NB4 (cell line): ENCODE data around the gene ATOH8.

Source experiments
- CTCF ChIP-seq: IDR thresholded peaks from one replicate; pipeline ENCODE4 v1.5.1; 2012; ENCODE audit warnings: low read depth, low read length
- MAX ChIP-seq: IDR thresholded peaks from 2 replicates; pipeline ENCODE4 v1.6.1; 2011; ENCODE audit warnings: low read depth, low read length
- POLR2A ChIP-seq: IDR thresholded peaks from 2 replicates; pipeline ENCODE4 v1.6.1; 2011; ENCODE audit warnings: mild to moderate bottlenecking; ENCODE audit not compliant: insufficient read length; ENCODE audit errors: extremely low read depth

- no peak for TF ChIP-seq CTCF
- TF ChIP-seq MAX = no peak
- TF ChIP-seq POLR2A = no peak
Observed at GRCh38 chr2:85757860-85758259, 4.1 kb downstream of the ATOH8 start.
